GM12872 (cell line): ENCODE measurements around the gene THAP10.

Experiments
- CTCF ChIP-seq: IDR thresholded peaks from 3 replicates; pipeline ENCODE4 v1.5.1; 2011; ENCODE audit warnings: low read depth, mild to moderate bottlenecking, low read length, moderate library complexity; ENCODE audit not compliant: insufficient read depth

THAP10 gene

DNA sequence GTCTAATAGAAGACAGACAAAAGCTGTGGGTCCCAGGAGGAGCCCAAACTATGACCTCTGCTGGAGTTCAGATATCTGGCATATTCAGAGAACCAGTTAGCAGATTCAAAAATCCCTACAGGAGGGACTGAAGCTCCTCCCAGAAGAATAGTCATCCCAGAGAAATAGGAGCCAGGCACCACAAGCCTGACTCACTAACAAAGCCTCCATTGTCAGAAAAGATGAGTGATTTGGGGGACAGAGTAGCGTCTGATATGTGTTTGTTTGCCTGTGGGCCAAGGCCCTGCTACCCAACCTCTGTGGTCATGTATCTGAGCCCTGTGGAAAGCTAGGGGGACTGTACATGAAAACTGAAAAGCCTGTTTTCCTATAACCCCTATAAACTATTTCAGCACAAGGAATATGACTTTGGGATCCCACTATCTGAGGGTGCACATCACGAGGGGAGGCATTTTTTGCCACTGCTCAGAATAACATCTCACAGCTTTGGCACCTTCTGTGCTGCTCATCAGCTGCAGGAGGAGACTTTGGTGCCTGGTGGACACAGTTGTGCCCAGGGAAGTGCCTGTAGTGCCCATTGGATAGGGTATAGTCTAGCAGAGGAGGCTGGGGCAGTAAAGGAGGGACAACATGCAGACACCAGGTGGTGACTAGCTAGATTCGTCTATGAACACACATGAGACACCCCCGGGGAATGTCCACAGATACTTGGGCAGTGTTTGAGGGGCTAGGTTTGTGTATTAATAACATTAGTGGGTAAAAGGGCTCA, 28.6 kb downstream of the THAP10 start:
- no peak for TF ChIP-seq CTCF

DNA sequence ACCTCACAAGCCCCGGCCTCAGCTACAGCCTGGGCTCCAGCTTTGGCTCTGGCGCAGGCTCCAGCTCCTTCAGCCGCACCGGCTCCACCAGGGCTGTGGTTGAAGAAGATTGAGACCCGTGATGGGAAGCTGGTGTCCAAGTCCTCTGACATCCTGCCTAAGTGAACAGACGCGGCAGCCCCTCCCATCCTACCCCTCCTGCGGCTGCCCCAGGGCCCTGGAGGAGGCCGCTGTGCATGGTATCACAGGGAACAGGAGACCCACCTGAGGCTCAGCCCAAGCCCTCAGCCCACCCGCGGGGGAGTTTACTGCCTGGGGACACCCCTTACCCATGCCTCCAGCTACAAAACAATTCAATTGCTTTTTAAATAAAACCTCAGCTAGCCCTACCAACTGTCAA, 32.2 kb downstream of the THAP10 start:
- TF ChIP-seq CTCF, result no peak

DNA sequence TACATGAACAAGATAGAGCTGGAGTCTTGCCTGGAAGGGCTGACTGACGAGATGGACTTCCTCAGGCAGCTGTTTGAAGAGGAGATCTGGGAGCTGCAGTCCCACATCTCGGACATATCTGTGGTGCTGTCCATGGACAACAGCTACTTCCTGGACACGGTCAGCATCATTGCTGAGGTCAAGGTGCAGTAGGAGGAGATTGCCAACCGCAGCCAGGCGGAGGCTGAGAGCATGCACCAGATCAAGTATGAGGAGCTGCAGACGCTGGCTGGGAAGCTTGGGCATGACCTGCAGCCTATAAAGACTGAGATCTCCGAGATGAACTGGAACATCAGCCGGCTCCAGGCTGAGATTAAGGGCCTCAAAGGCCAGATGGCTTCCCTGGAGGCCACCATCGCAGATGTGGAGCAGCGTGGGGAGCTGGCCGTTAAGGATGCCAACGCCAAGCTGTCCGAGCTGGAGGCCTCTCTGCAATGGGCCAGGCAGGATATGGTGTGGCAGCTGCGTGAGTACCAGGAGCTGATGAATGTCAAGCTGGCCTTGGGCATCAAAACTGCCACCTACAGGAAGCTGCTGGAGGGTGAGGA, 32.8 kb downstream of the THAP10 start:
- no peak for TF ChIP-seq CTCF

DNA sequence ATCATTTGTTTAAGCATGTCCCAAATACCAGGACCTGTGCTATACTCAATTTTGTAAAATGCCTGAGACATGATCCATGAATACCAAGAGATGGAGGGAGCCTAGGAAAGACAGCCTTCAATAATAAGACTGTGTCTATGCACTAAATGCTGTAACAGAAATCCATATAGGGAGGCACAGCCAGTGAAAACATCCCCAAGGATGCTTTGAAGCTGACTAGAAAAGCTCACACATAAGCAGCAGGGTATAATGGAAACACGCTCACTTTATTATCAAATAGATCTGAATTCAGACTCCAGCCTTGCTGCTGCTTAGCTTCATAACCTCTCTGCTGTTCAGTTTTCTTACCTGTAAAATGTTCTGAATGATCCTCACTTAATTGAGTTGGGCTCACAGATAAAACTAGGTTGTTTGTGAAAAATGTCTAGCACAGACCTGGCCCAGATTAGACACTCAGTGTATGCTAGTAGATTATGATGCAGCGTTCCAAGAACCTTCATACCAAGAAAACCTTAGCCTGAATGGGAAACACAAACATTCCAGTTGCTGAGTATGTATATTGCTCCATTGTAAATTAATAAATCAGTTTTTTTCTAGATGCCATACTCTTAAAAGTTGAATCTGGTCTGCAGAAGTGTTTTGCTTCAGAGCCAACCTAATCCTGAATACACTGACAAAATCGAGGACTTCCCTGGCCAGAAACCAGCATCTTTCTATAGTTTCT, 34.5 kb downstream of the THAP10 start:
- TF ChIP-seq CTCF, result no peak

- no peak for TF ChIP-seq CTCF
Observed at GRCh38 chr15:70856884-70857561, 35.2 kb downstream of the THAP10 start.

DNA sequence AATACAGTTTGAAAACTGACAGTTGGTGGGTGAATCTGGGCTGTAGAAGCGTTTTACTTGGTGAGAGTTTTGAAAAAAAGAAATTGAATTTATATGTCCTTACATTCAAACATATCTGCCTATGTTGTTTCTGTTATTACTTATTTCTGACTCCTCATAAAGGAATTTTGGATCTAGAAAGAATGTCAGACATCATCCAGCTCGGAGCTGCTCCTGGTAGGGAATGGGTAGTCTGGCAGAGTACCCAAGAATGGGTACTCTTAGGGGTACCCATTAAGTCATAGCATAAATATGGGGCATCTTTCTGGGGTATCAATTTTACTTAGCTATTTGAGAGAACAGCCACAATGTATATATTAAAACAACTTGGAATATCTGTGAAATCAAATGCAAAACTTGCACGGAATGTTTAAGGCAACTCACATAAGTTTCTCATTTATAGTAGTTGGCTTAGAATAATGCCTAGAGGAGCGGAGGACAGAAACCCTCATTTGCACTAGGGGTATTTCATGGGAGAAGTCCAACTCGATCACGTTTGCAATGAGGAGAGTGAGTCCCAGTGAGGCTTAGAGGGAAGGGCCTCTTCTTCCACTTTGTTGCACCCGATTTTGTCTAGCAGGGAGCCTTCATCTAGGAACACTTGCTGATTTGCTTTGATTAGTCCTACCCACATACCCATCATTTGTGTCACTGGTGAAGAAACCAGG, 35.9 kb downstream of the THAP10 start:
- TF ChIP-seq CTCF, result no peak

DNA sequence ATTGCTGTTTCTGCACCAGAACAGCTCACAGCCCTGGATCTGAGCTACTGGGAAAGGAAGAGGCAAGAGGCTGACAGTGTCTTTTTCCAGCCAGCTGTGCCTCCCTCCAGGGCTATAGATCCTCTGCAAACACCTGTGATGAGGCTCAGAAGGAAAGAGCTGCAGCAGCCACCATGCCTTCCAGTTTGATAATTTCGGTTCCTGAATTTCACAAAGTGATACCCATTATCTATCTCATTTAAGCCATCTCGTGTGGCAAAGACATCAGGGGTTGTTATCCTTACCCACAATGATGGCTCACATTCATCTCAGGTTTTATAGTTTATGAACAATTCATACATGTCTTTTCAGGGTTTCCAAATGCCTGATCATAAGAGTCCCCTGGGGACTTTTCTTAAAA, 36.5 kb downstream of the THAP10 start:
- no peak for TF ChIP-seq CTCF
